Epithelial cell of esophagus (primary cell): ENCODE results near the gene DDAH2.

Experiments
- DNase-seq: peaks from one replicate; pipeline ENCODE4 v3.0.0; 2010; ENCODE audit warnings: low read depth
- H3K4me3 ChIP-seq: 2 replicates; pipeline ENCODE4 v1.5.1; 2011; ENCODE audit warnings: mild to moderate bottlenecking, low read length, control low read depth
- TF ChIP-seq, protein P1 (sequence below): IDR thresholded peaks from 2 replicates; pipeline ENCODE4 v1.5.1; 2011; ENCODE audit warnings: low read depth, mild to moderate bottlenecking, low read length, control low read depth, inconsistent platforms; ENCODE audit not compliant: insufficient read depth; ENCODE audit errors: missing control alignments

Gene DDAH2

GRCh38 chr6:31761343-31761742 lies 32.2 kb upstream of the DDAH2 start:
- no peak overlapping the region for H3K4me3 ChIP-seq
- DNase-seq = no peak
- TF ChIP-seq, protein P1, sequence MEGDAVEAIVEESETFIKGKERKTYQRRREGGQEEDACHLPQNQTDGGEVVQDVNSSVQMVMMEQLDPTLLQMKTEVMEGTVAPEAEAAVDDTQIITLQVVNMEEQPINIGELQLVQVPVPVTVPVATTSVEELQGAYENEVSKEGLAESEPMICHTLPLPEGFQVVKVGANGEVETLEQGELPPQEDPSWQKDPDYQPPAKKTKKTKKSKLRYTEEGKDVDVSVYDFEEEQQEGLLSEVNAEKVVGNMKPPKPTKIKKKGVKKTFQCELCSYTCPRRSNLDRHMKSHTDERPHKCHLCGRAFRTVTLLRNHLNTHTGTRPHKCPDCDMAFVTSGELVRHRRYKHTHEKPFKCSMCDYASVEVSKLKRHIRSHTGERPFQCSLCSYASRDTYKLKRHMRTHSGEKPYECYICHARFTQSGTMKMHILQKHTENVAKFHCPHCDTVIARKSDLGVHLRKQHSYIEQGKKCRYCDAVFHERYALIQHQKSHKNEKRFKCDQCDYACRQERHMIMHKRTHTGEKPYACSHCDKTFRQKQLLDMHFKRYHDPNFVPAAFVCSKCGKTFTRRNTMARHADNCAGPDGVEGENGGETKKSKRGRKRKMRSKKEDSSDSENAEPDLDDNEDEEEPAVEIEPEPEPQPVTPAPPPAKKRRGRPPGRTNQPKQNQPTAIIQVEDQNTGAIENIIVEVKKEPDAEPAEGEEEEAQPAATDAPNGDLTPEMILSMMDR = no peak

DNA sequence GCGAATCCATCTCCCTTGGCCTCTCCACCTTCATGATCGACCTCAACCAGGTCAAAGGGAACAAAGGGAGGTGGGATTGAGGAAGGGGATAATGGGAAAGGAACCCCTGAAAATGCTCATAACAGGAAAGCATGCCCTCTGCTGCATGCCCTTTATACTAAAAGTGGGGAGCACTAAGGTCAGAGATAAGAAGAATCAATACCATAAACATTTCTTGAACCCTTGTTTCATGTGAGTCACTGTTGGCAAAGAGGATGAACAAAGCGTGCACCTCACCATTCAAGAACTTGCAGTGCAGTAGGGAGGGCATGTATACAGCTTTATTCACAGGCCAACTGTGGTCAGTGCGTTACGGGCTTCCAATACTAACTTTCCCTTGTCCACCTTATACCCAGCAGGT lies 31.7 kb upstream of the DDAH2 start:
- TF ChIP-seq, protein P1 = no peak
- no peak overlapping the region for H3K4me3 ChIP-seq
- DNase-seq = no peak

- DNase-seq = no peak
- no peak overlapping the region for H3K4me3 ChIP-seq
- TF ChIP-seq, protein P1 = no peak
Observed at GRCh38 chr6:31758281-31758680, 29.2 kb upstream of the DDAH2 start.

DNA sequence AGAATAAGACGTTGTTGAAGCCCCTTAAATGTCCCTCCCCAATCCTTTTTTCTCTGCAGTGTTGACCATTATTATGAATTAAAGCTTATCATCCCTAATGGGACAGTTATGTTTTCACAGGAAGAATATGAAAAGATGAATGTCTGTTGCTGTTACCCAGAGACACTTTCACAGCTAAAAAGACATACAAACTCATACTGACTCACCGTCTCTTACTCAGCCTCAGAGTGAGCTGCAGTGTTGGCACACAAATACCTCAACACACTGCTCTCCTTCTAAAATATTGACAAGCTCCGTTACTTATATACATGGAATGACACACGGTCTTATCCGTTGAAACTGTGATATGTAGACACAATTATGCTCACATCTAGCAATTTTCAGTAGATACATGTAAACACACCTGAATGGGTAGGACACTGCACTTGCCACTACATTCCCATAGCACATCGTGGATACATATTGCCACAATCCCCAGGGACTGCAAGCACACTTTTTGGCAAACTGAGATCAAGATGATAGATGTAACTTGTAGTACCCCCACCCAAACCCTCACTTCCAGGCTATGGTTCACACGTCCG lies 23.7 kb upstream of the DDAH2 start:
- H3K4me3 ChIP-seq = no peak overlapping the region
- peak; percentile 80 for DNase-seq
- TF ChIP-seq, protein P1 = no peak

DNA sequence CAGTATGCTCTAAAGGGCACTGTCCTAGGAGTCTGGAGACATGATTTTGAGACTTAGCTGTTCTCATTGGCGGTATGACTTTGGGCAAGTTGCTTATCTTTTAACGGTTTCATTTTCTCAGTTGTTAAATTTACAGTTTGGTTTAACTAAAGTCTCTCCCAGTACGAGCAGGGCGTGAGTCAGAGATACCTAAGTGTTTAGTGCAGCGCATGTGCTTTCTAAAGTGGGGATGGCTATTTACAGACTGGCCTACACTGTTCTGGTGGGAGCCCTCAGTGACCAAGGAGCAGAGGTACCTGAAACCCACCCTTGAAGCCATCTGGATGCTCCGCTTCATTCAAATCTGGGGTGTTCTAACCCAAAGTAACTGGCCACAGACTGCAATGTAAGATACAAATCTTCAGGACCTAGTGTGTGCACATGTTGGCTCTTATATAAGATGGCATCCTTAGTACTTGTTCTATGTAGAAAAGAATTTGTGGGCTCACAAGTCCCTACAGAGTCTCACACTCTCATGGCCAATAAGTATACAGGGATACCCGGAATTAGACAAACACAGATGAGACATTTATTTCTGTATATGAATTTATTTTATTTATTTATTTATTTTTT lies 21.4 kb upstream of the DDAH2 start:
- TF ChIP-seq, protein P1 = no peak
- no peak for DNase-seq
- no peak overlapping the region for H3K4me3 ChIP-seq

DNA sequence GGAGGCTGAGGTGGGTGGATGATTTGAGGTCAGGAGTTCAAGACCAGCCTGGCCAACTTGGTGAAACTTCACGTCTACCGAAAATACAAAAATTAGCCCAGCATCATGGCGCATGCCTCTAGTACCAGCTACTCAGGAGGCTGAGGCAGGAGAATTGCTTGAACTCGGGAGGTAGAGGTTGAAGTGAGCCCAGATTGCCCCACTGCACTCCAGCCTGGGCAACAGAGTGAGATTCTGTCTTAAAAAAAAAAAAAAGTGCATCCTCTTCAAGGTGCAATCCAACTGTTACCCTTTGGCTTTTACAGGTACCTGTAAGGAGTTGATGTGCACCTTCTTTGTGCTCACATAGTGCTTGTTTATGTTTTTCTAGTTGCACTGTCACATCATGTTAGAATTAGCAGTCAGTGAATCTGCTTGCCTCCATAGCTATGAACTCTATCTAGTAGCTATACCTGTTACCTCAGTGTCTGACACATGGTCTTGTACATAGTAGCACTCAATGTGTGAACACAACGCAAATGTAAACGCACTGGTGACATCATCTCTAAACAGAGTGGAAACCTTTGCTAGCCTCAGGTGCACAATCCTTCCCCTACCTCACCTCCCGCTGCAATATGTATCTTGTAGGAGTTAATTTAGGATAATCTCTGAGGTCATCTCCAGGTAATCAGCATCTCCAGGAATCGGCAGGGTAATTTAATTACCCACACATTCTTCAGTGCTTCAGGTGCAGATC lies 20.4 kb upstream of the DDAH2 start:
- no peak overlapping the region for H3K4me3 ChIP-seq
- DNase-seq = no peak
- TF ChIP-seq, protein P1 = no peak
